ENCODE results near the gene ETV7. TPM values are rescaled to one million over a fixed set of nuclear protein-coding genes. Genes with fewer than 3 reads are reported as not detected.
"Not testable (repeated sequence)": the region's sequence is repeated elsewhere in the genome, so short reads cannot be mapped to it uniquely, and the experiment has no call there.

ETV7 gene
- polyA plus RNA-seq, 10 donors = 0.08 to 0.35 (median 0.20) TPM; not detected in 5

- DNase-seq = peak in 2 of 3 donors; percentile 64 to 80
These were observed 46.6 kb downstream of the ETV7 start for GRCh38 chr6:36340618-36341454.

- DNase-seq = no peak
These were observed 47.2 kb downstream of the ETV7 start for GRCh38 chr6:36340306-36340617.

GRCh38 chr6:36339146-36339545, 48.3 kb downstream of the ETV7 start:
- DNase-seq = no peak

- DNase-seq = not testable (repeated sequence)
These were observed 49.2 kb downstream of the ETV7 start for GRCh38 chr6:36338223-36338622.

- no peak for DNase-seq
These were observed 49.7 kb downstream of the ETV7 start for GRCh38 chr6:36337814-36338213.

- no peak for DNase-seq
These were observed 50.7 kb downstream of the ETV7 start, which contains the start of gene BNIP5 for GRCh38 chr6:36336779-36337241. TSS of gene BNIP5 (minus strand) at chr6:36336888. CDS start at chr6:36330690, 6,198 bp downstream.

- DNase-seq = no peak
These were observed 51.2 kb downstream of the ETV7 start for GRCh38 chr6:36336208-36336710.

GRCh38 chr6:36335465-36336207, 51.8 kb downstream of the ETV7 start:
- DNase-seq = no peak

- no peak for DNase-seq
These were observed 52.5 kb downstream of the ETV7 start for GRCh38 chr6:36334832-36335459.

- peak in 2 of 3 donors; percentile 52 to 84 for DNase-seq
These were observed 53.3 kb downstream of the ETV7 start for GRCh38 chr6:36333931-36334725.

- peak in 1 of 3 donors; percentile 60 for DNase-seq
These were observed 54.1 kb downstream of the ETV7 start for GRCh38 chr6:36333171-36333895.

GRCh38 chr6:36331381-36331780, 56.1 kb downstream of the ETV7 start:
- no peak for DNase-seq

- no peak for DNase-seq
These were observed 57.1 kb downstream of the ETV7 start for GRCh38 chr6:36330366-36330765.

- DNase-seq = no peak
These were observed 57.6 kb downstream of the ETV7 start for GRCh38 chr6:36329798-36330291.

GRCh38 chr6:36328600-36328999, 58.9 kb downstream of the ETV7 start:
- DNase-seq = no peak

GRCh38 chr6:36327919-36328236, 59.6 kb downstream of the ETV7 start:
- DNase-seq = no peak

- DNase-seq = no peak
These were observed 60.1 kb downstream of the ETV7 start for GRCh38 chr6:36327226-36327918.

- peak in 2 of 3 donors; percentile 48 to 87 for DNase-seq
These were observed 61.0 kb downstream of the ETV7 start for GRCh38 chr6:36326356-36326995.

GRCh38 chr6:36324715-36325114, 62.8 kb downstream of the ETV7 start:
- no peak for DNase-seq
